H1 (cell line): ENCODE data around the gene TNRC6A.

Source experiments
- CEBPB ChIP-seq: IDR thresholded peaks from 2 replicates; pipeline ENCODE4 v1.6.1; 2012; ENCODE audit warnings: low read depth, low read length
- CHD2 ChIP-seq: IDR thresholded peaks from 2 replicates; pipeline ENCODE4 v1.6.1; 2012; ENCODE audit warnings: low read length, improper control_type of control experiment
- EGR1 ChIP-seq: IDR thresholded peaks from 2 replicates; pipeline ENCODE4 v1.6.1; 2011; ENCODE audit warnings: low read depth, low read length, borderline replicate concordance
- JUN ChIP-seq: IDR thresholded peaks from 2 replicates; pipeline ENCODE4 v1.6.1; 2011; ENCODE audit warnings: low read depth, mild to moderate bottlenecking, improper control_type of control experiment, low read length
- JUND ChIP-seq: IDR thresholded peaks from 2 replicates; pipeline ENCODE4 v1.6.1; 2011; ENCODE audit warnings: mild to moderate bottlenecking, improper control_type of control experiment, low read length
- KDM4A ChIP-seq: IDR thresholded peaks from one replicate; pipeline ENCODE4 v1.7.1; 2012; ENCODE audit warnings: low read depth, mild to moderate bottlenecking, moderate library complexity, low read length, inconsistent platforms; ENCODE audit not compliant: severe bottlenecking
- POLR2A ChIP-seq, 2 experiments: IDR thresholded peaks; 1 replicate in 1 of 2; 2 replicates in 1 of 2; pipeline ENCODE4 v1.6.1; 2011; ENCODE audit warnings: low read depth in 2 of 2, low read length in 2 of 2, mild to moderate bottlenecking in 2 of 2; ENCODE audit errors: control extremely low read depth in 1 of 2
- RNF2 ChIP-seq: fragments of 200-900, 300-1000 bp; sonication (generic); IDR thresholded peaks from 2 replicates; pipeline ENCODE4 v1.7.1; 2016; ENCODE audit warnings: borderline replicate concordance, low read depth, mild to moderate bottlenecking, antibody characterized with exemption, low read length; ENCODE audit not compliant: poor library complexity, severe bottlenecking; ENCODE audit errors: missing control alignments
- SP1 ChIP-seq: IDR thresholded peaks from 2 replicates; pipeline ENCODE4 v1.6.1; 2011; ENCODE audit warnings: low read depth, low read length
- TEAD4 ChIP-seq: IDR thresholded peaks from 2 replicates; pipeline ENCODE4 v1.6.1; 2012; ENCODE audit warnings: low read depth, low read length, inconsistent platforms, mixed read lengths
- TF ChIP-seq, protein P1 (sequence below), 3 experiments: IDR thresholded peaks; 1 replicate in 2 of 3; 2 replicates in 1 of 3; pipeline versions ENCODE4 v1.5.1 to v1.6.1; 2011; ENCODE audit warnings: low read length in 3 of 3, mild to moderate bottlenecking in 3 of 3, inconsistent platforms in 2 of 3, low read depth in 1 of 3, moderate library complexity in 1 of 3; ENCODE audit not compliant: insufficient read depth in 1 of 3; ENCODE audit errors: control extremely low read depth in 1 of 3
- TF ChIP-seq, protein P2 (sequence below): IDR thresholded peaks from 2 replicates; pipeline ENCODE4 v1.6.1; 2011; ENCODE audit warnings: low read length, improper control_type of control experiment

DNA sequence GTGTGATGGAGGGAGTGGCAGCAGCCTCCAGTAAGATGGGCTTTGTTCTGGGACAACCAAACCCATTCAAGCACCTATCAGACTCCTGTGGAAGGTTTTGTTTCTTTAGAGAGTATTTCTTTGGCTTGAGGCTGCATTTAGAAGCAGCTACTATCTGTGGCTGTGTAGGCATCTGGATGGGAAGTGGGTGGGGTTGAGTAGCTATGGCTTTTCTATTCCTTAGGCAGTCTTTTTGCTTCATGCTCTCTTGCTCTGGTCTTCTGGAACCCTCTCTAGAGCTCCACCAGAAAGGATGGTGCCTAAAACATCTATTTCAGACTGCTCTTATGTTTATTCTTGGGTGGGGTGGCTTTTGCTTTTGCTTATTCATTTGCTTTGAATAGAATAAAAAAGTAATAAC, 19.9 kb downstream of the TNRC6A start:
- TF ChIP-seq KDM4A (no peak), POLR2A (IDR thresholded peaks at IDR 0.05; ENCODE audit: control extremely low read depth in 1 of 2, low read depth in 2 of 2, low read length in 2 of 2) (no peak), RNF2 (no peak), EGR1 (no peak), CEBPB (no peak), TEAD4 (no peak), JUND (no peak), SP1 (no peak), JUN (no peak), CHD2 (no peak)
- TF ChIP-seq, protein P1, sequence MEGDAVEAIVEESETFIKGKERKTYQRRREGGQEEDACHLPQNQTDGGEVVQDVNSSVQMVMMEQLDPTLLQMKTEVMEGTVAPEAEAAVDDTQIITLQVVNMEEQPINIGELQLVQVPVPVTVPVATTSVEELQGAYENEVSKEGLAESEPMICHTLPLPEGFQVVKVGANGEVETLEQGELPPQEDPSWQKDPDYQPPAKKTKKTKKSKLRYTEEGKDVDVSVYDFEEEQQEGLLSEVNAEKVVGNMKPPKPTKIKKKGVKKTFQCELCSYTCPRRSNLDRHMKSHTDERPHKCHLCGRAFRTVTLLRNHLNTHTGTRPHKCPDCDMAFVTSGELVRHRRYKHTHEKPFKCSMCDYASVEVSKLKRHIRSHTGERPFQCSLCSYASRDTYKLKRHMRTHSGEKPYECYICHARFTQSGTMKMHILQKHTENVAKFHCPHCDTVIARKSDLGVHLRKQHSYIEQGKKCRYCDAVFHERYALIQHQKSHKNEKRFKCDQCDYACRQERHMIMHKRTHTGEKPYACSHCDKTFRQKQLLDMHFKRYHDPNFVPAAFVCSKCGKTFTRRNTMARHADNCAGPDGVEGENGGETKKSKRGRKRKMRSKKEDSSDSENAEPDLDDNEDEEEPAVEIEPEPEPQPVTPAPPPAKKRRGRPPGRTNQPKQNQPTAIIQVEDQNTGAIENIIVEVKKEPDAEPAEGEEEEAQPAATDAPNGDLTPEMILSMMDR (IDR thresholded peaks at IDR 0.05; ENCODE audit: control extremely low read depth in 1 of 3, insufficient read depth in 1 of 3, low read depth in 1 of 3, low read length in 3 of 3) = no peak
- TF ChIP-seq, protein P2, sequence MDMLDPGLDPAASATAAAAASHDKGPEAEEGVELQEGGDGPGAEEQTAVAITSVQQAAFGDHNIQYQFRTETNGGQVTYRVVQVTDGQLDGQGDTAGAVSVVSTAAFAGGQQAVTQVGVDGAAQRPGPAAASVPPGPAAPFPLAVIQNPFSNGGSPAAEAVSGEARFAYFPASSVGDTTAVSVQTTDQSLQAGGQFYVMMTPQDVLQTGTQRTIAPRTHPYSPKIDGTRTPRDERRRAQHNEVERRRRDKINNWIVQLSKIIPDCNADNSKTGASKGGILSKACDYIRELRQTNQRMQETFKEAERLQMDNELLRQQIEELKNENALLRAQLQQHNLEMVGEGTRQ = no peak
